GM12874 (cell line): ENCODE data around the gene PRTFDC1.

Experiments used
- TF ChIP-seq, protein P1 (sequence below): IDR thresholded peaks from 2 replicates; pipeline ENCODE4 v1.5.1; 2011; ENCODE audit warnings: low read depth, mild to moderate bottlenecking, control low read depth, low read length, moderate library complexity; ENCODE audit not compliant: insufficient read depth

The PRTFDC1 gene

DNA sequence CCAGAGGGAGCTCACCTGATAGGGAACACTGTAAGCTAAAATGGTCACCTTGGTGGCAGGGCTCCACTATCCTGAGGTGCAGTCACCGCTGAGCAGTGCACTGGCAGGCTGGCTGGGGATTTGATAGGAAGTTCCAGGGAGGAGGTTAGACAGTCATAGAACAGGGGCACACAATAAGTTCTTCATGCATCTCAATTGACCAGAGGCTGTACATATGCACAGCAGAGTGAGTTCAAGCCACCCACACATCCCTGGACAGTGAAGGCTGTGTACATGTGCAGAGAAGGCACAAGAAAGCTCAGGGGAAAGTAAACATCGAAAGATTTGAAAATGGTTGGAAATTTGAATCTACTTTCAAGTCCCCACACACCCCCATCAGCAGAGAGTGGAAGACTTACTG is 13.9 kb downstream of the PRTFDC1 start:
- TF ChIP-seq, protein P1, sequence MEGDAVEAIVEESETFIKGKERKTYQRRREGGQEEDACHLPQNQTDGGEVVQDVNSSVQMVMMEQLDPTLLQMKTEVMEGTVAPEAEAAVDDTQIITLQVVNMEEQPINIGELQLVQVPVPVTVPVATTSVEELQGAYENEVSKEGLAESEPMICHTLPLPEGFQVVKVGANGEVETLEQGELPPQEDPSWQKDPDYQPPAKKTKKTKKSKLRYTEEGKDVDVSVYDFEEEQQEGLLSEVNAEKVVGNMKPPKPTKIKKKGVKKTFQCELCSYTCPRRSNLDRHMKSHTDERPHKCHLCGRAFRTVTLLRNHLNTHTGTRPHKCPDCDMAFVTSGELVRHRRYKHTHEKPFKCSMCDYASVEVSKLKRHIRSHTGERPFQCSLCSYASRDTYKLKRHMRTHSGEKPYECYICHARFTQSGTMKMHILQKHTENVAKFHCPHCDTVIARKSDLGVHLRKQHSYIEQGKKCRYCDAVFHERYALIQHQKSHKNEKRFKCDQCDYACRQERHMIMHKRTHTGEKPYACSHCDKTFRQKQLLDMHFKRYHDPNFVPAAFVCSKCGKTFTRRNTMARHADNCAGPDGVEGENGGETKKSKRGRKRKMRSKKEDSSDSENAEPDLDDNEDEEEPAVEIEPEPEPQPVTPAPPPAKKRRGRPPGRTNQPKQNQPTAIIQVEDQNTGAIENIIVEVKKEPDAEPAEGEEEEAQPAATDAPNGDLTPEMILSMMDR, result no peak

DNA sequence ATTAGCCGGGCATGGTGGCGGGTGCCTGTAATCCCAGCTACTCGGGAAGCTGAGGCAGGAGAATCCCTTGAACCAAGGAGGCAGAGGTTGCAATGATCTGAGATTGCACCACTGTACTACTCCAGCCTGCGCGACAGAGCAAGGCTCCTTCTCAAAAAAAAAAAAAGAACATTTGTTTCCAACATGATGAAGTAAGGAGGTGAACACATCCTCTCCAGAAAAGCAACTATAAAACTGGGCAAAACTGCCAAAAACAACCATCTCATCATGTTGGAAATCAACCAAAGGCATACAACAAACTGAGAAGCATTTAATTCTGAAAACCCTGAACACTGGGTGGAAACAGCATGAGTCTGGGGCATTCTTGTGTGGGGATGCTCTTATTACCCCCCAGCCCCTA is 14.3 kb downstream of the PRTFDC1 start:
- TF ChIP-seq, protein P1, result no peak

DNA sequence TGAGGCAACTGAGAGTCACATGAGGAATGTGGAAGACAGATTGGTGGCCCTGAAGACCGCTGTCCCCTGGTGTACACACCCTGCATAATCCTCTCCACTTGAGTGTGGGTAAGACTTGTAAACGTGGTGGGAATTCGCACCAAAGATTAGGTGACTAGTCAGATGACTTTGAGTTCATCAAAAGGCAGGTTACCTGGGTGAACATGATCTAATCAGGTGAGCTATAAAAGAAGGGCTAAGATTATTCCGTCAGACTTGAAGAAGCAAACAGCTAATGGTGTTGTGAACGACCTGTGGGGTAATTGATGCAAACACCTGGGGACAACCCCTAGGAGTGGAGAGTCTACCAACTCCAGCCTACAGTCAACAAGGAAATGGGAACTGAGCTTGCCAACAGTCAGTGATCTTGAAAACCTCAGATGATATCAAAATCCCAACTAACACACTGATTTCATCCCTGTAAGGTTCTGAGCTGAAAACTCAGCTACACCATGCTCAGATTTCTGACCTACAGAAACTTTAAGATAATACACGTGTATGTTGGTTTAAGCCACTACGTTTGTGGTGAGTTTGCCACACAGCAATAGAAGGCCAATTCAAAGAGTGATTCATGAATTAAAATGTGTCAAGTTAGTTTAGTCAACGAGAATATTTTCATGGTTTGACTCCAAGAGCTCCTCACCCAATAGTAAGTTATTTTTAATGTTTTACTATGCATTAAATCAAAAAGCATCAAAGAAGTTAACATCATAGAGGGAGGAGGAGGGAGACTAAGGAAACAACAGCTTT is 16.7 kb downstream of the PRTFDC1 start:
- TF ChIP-seq, protein P1, result no peak

GRCh38 chr10:24931236-24931635 is 21.2 kb downstream of the PRTFDC1 start:
- TF ChIP-seq, protein P1, result no peak

GRCh38 chr10:24930427-24930826 is 22.0 kb downstream of the PRTFDC1 start:
- TF ChIP-seq, protein P1, result no peak

DNA sequence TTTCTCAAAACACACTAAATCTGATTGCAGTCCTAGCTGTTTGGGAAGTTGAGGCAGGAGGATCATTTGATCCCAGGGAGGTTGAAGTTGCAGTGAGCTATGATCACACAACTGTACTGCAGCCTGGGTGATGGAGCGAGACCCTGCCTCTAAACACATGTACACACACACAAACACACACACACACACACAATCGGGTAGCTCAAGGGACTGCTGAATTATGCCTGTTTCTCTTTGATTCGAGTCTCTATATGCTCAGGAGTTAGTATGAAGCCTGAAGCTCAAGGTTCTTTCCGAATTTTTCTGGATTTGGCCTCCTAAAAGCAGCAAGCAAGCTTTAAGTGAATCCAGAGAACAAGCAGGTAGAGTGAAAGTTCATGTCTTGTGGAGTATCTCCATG is 22.5 kb downstream of the PRTFDC1 start:
- TF ChIP-seq, protein P1, result no peak

GRCh38 chr10:24929056-24929544 is 23.3 kb downstream of the PRTFDC1 start:
- TF ChIP-seq, protein P1, result no peak
